ENCODE results near the gene ICA1. TPM values are rescaled to one million over a fixed set of nuclear protein-coding genes. Genes with fewer than 3 reads are reported as not detected.

Gene ICA1
- total and polyA plus RNA-seq, 5 donors = 36.8 to 98.2 (median 70.3) TPM

DNA sequence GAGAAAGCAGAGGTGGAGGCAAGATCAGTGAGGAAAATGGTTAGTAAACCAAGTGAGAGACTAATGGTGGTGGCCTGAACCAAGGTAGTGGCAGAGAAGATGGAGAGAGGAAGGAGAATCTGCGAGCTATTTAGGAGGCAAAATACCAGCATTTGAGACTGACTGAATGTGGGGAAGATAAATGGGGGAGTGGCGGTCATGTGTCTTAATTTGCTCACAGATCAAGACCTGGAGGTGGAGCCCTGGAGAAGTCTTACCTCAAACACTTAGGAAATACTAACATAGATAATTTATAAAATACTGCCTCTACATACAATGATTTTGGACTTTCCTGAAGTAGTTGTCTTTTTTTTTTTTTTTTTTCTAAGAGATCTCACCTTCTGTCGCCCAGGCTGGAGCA is 34.7 kb downstream of the ICA1 start:
- Histone ChIP-seq H3K27ac (ENCODE audit: low read length) (no peak overlapping the region), H3K4me1 (ENCODE audit: control insufficient read depth, insufficient read depth, low read length) (no peaks in the 10 kb centered on the region), H3K27me3 (ENCODE audit: control insufficient read depth, insufficient read depth) (no peaks in the 10 kb centered on the region), H3K4me3 (ENCODE audit: low read length) (no peak overlapping the region), H3K9me3 (ENCODE audit: control insufficient read depth, low read length) (no peaks in the 10 kb centered on the region)
- 92% methylated on average over 3 of the region's 3 CpGs for WGBS
- ATAC-seq (no peak), DNase-seq (no peak)
- intact Hi-C loops (cut with DNase I) = loop anchor here in 1 of 4 donors (10.0 kb wide), 1 partner anchor 68 kb away; no protein-coding TSS in a partner anchor

DNA sequence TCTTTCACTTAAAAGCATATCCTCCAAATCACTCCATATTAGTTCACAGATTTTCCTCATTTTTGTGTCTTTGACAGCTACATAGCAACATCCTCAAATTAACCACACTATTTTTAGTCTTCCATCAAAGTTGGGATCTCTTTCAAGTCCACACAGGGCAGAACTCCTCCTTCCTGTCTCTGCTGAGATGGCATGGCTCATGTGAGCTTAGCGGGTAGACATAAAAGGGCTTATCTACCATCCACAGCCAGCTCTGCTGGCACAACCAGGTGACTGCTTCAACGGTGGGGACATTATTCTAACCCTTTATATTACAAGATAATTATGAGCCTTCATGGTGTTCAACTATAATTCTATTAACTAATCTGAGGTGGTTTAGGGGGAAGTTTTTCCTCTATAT is 35.5 kb downstream of the ICA1 start:
- 48% methylated on average over 2 of the region's 2 CpGs for WGBS

DNA sequence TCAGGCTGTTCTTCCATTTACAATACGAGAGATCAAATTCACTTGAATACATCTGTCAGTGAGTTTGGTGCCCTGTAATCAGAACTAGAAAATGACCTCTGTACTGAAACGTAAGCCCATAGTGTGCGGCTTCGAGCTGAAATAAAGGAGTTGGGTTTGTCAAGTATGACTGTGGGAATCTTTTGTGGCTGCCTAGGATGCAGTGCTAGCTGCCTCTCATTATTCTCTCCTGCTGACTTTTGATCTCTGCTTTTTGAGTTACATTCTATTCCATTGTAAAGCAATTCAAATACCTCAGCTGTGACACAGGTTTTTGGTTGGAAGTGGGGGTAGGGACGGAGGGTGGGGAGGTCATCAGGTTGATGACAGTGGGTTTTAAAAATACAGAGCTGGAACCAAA is 40.4 kb downstream of the ICA1 start:
- H3K27me3 ChIP-seq (ENCODE audit: control insufficient read depth, insufficient read depth) = no peaks in the 10 kb centered on the region
- ATAC-seq = no peak
- H3K4me3 ChIP-seq (ENCODE audit: low read length) = no peak overlapping the region
- no peak for DNase-seq
- intact Hi-C loops (cut with DNase I) = loop anchor here in 1 of 4 donors (10.0 kb wide), 1 partner anchor 73 kb away; no protein-coding TSS in a partner anchor
- no peaks in the 10 kb centered on the region for H3K4me1 ChIP-seq (ENCODE audit: control insufficient read depth, insufficient read depth, low read length)
- 84% methylated on average over 5 of the region's 5 CpGs for WGBS
- no peaks in the 10 kb centered on the region for H3K9me3 ChIP-seq (ENCODE audit: control insufficient read depth, low read length)
- no peak overlapping the region for H3K27ac ChIP-seq (ENCODE audit: low read length)

More for the DNA sequence above, 35.5 kb downstream of the ICA1 start:
- Histone ChIP-seq H3K4me3 (ENCODE audit: low read length) (no peak overlapping the region), H3K9me3 (ENCODE audit: control insufficient read depth, low read length) (no peaks in the 10 kb centered on the region), H3K27me3 (ENCODE audit: control insufficient read depth, insufficient read depth) (no peaks in the 10 kb centered on the region), H3K4me1 (ENCODE audit: control insufficient read depth, insufficient read depth, low read length) (no peaks in the 10 kb centered on the region), H3K27ac (ENCODE audit: low read length) (no peak overlapping the region)
- intact Hi-C loops (cut with DNase I) = loop anchor here in 1 of 4 donors (10.0 kb wide), 1 partner anchor 68 kb away; no protein-coding TSS in a partner anchor
- DNase-seq (peak in 1 of 3 donors; percentile 36), ATAC-seq (peak; percentile 64 to 82)

DNA sequence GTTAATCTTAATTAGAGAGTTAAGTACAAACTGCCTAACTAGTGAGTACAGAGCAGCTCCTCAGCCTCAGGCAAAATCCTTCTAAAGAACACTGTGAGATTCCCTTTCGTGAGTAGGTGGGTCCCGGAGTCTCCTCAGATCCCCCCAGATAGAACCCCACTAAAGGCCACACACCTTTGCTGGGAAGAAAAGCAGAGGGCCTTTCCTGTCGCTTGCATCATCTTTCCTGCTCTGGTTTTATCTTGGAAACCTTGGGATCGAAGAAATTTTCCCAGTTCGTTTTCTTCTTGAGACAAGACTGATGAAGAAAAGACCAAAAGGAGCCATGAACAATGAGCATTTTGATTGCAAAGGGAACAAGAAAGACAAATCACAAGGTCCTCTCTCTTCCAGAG is 40.9 kb downstream of the ICA1 start:
- ATAC-seq (no peak), DNase-seq (no peak)
- H3K27ac ChIP-seq (ENCODE audit: low read length) = no peak overlapping the region
- H3K4me1 ChIP-seq (ENCODE audit: control insufficient read depth, insufficient read depth, low read length) = no peaks in the 10 kb centered on the region
- intact Hi-C loops (cut with DNase I) = loop anchor here in 1 of 4 donors (10.0 kb wide), 1 partner anchor 74 kb away; no protein-coding TSS in a partner anchor
- H3K9me3 ChIP-seq (ENCODE audit: control insufficient read depth, low read length) = no peaks in the 10 kb centered on the region
- WGBS = 79% methylated on average over 5 of the region's 5 CpGs
- no peak overlapping the region for H3K4me3 ChIP-seq (ENCODE audit: low read length)
- H3K27me3 ChIP-seq (ENCODE audit: control insufficient read depth, insufficient read depth) = no peaks in the 10 kb centered on the region

DNA sequence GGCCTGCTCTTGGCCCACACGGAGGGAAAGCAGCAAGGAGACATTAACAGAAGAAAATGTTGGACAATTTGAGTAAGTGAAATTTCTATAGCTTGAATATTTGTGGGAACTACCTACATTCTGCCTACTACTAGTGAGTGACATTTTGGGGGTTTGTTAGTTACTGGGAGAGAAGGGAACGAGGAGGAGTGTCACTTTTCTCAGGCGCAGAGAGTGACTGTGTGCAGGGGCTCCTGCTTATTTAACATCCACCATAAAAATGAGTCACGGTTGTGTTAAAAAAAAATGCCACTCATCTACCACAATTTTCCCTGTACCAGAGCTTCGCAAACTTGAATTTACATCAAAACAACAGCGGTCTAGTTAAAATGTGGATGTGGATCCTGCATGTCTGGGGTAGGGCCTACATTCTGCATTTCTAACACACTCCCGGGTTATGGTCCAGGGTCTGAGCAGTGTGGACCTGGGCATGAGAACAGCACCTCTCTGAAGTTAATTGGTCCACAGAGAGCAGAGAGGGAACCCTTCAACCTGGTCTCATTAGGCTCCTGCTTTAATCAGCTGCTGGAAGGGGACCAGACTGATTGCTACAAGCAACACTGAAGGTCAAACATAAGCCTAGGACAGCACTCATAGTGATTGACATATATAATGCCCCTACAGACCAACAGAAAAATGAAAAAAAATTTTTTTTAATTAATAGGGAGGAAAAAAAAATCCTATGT is 41.4 kb downstream of the ICA1 start:
- WGBS = 85% methylated on average over 7 of the region's 7 CpGs
- Histone ChIP-seq H3K9me3 (ENCODE audit: control insufficient read depth, low read length) (no peaks in the 10 kb centered on the region), H3K27ac (ENCODE audit: low read length) (no peak overlapping the region), H3K27me3 (ENCODE audit: control insufficient read depth, insufficient read depth) (no peaks in the 10 kb centered on the region), H3K4me1 (ENCODE audit: control insufficient read depth, insufficient read depth, low read length) (no peaks in the 10 kb centered on the region), H3K4me3 (ENCODE audit: low read length) (no peak overlapping the region)
- DNase-seq (no peak), ATAC-seq (no peak)
- intact Hi-C loops (cut with DNase I) = loop anchor here in 1 of 4 donors (10.0 kb wide), 1 partner anchor 74 kb away; no protein-coding TSS in a partner anchor

DNA sequence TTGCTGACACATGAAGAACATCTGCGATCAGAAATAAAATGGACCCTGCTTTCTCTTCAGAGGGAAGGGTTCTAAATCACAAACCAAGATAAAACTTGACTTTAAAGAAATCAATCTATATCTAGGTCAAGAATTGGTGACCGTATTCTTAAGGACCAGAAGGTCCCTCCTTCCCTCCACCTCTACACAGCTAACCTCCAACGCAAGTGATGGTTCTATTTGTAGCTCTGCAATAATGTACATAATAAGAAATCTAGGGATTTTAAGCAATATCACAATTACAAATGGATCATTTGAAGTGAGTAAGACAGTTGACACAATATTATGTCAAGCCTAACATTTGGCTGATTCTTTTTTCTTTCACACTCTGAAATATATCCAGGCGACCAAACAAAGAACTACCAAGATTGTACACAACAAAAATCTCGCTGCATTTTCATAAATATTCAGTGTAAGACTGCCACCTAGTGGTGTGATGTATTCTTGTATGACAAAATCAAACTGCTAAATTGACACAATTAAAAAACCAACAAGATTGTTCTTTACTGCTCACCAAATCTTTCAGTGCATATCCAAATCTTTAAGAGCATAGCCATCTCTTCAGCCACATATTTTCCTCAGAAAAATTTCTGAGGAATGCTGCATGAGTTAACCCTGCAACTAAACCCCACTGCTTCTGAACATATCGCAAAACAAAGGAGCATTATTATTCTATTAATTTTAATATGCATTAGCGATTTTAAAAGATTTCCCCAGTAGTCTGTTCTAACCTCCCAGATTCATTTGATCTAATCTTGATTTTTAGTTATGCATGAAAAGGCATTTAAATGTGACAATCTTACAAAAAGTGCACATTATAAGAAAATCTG is 44.5 kb downstream of the ICA1 start:
- DNase-seq (no peak), ATAC-seq (peak in 1 of 2 donors; percentile 61)
- H3K4me3 ChIP-seq (ENCODE audit: low read length) = no peak overlapping the region
- WGBS = 48% methylated on average over 7 of the region's 7 CpGs
- H3K27me3 ChIP-seq (ENCODE audit: control insufficient read depth, insufficient read depth) = no peaks in the 10 kb centered on the region
- H3K27ac ChIP-seq (ENCODE audit: low read length) = no peak overlapping the region
- intact Hi-C loops (cut with DNase I) = loop anchor here in 2 of 4 donors (10.0 kb wide), 2 partner anchors 533 to 553 kb away; no protein-coding TSS in a partner anchor
- no peaks in the 10 kb centered on the region for H3K4me1 ChIP-seq (ENCODE audit: control insufficient read depth, insufficient read depth, low read length)
- no peaks in the 10 kb centered on the region for H3K9me3 ChIP-seq (ENCODE audit: control insufficient read depth, low read length)

DNA sequence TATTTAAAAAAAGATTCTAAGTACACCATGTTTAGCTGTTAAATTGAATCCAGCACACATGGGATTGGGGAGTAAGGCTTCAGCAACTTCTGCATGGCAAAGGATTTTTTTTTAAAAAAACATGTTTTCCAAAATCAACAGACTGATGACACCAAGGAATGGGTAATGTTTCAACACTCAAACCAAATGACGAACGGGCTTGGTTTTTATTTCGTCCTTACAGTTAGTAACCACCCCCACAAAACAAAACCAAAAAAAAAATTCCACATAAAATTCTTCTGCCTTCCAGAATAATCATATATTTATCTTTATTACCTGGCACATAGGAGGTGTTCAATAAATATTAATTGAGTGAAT is 45.7 kb downstream of the ICA1 start:
- DNase-seq (no peak), ATAC-seq (no peak)
- Histone ChIP-seq H3K27ac (ENCODE audit: low read length) (no peak overlapping the region), H3K4me1 (ENCODE audit: control insufficient read depth, insufficient read depth, low read length) (no peaks in the 10 kb centered on the region), H3K4me3 (ENCODE audit: low read length) (no peak overlapping the region), H3K27me3 (ENCODE audit: control insufficient read depth, insufficient read depth) (no peaks in the 10 kb centered on the region), H3K9me3 (ENCODE audit: control insufficient read depth, low read length) (no peaks in the 10 kb centered on the region)
- intact Hi-C loops (cut with DNase I) = loop anchor here in 2 of 4 donors (10.0 kb wide), 2 partner anchors 532 to 552 kb away; no protein-coding TSS in a partner anchor
- WGBS = 73% methylated on average over 3 of the region's 3 CpGs

DNA sequence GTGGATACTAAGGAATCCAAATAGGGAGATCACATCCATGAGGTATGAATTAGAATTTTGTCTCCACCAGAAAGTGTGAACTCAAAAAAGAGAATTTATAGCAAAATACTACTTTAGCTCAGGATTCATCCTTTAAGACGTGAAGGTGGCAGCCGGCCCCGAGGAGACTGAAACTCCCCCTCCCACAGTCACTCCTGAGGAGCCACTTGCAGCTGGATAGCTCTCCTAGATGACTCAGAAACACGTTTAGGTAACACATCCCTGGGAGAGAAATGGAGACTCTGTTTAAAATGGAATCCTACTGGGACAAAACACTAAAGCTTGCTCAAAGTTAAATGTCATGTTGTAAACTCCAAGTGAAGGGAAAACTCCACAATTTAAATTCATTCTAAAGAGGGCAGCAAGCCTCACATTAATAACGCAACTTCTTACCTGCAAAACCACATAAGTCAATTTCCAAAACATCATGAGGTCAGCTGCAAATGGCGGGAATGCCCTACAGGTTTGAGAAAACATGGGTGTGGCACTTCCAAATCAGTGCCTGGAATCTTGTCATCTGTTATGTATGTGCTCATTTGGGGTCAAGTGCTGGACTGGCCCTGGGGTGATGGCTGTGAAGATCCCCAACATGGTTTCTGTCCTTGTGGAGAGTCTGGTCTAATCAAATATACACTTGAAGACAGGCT is 46.2 kb downstream of the ICA1 start:
- ATAC-seq = no peak
- H3K4me3 ChIP-seq (ENCODE audit: low read length) = no peak overlapping the region
- H3K27ac ChIP-seq (ENCODE audit: low read length) = no peak overlapping the region
- no peaks in the 10 kb centered on the region for H3K27me3 ChIP-seq (ENCODE audit: control insufficient read depth, insufficient read depth)
- 84% methylated on average over 6 of the region's 6 CpGs for WGBS
- intact Hi-C loops (cut with DNase I) = loop anchor here in 2 of 4 donors (10.0 kb wide), 2 partner anchors 531 to 551 kb away; no protein-coding TSS in a partner anchor
- H3K9me3 ChIP-seq (ENCODE audit: control insufficient read depth, low read length) = no peaks in the 10 kb centered on the region
- no peaks in the 10 kb centered on the region for H3K4me1 ChIP-seq (ENCODE audit: control insufficient read depth, insufficient read depth, low read length)
- no peak for DNase-seq

DNA sequence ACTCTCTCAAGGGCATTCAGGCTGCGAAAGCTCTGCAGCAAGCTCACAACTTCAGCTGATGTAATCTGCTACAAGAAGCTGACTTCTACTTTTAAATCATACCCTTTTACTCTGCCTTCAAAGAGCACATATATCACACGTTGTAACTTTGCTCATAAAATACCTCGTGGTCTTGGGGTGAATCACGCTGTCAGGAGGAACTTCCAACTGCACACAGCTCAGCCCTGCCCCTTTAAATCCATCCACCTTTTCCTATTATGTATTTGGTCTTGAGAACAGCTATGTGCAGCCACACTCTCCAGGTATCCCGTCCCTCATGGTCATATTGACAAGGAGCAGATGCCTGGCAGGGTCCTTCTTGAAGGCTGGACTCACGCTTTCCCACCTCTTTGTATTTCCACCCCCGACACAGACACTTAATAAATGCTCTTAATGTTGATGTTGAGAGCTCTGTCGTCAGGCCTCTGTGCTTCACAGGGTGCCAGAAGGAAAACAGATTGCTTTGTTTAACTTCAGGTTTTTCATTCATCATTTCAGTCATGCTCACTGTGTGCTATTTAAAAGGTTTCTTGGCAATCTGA is 47.6 kb downstream of the ICA1 start:
- peak overlapping the region; percentile 16 for H3K27ac ChIP-seq (ENCODE audit: low read length)
- intact Hi-C loops (cut with DNase I) = loop anchor here in 2 of 4 donors (10.0 kb wide), 2 partner anchors 530 to 550 kb away; no protein-coding TSS in a partner anchor
- no peak for DNase-seq
- no peak overlapping the region for H3K4me3 ChIP-seq (ENCODE audit: low read length)
- ATAC-seq = no peak
- WGBS = 60% methylated on average over 8 of the region's 8 CpGs
- H3K4me1 ChIP-seq (ENCODE audit: control insufficient read depth, insufficient read depth, low read length) = no peaks in the 10 kb centered on the region
- no peaks in the 10 kb centered on the region for H3K9me3 ChIP-seq (ENCODE audit: control insufficient read depth, low read length)
- H3K27me3 ChIP-seq (ENCODE audit: control insufficient read depth, insufficient read depth) = no peaks in the 10 kb centered on the region

DNA sequence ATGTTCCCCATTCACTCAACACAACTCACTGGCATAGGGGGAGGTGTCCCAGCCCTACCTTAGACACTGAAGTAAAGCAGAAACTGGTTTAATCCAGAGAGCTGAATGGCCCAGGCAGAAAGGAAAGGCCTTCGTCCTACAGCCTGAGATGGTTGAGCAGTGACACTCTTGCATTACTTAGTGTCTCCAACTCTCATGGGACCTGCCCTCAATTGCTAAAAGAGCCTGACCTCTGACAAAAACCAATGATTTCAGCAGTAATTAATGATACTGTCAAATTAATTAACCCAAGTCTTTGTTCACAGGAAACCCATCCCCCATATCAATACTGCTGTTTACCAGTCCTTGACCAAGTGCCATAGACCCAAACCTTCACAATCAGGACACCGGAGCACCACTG is 48.6 kb downstream of the ICA1 start:
- Histone ChIP-seq H3K4me3 (ENCODE audit: low read length) (no peak overlapping the region), H3K27ac (ENCODE audit: low read length) (no peak overlapping the region), H3K4me1 (ENCODE audit: control insufficient read depth, insufficient read depth, low read length) (no peaks in the 10 kb centered on the region), H3K27me3 (ENCODE audit: control insufficient read depth, insufficient read depth) (no peaks in the 10 kb centered on the region), H3K9me3 (ENCODE audit: control insufficient read depth, low read length) (no peaks in the 10 kb centered on the region)
- 89% methylated on average over 2 of the region's 2 CpGs for WGBS
- no peak for ATAC-seq
- DNase-seq = no peak
- intact Hi-C loops (cut with DNase I) = loop anchor here in 2 of 4 donors (10.0 kb wide), 2 partner anchors 529 to 549 kb away; no protein-coding TSS in a partner anchor

Measured in right cardiac atrium (tissue), 5 donors.